WTC11 (cell line): Measurements from ENCODE around the gene MSANTD2.

Source experiments
- CREM ChIP-seq: sonication (generic); formaldehyde crosslinking; IDR thresholded peaks from 2 replicates; pipeline ENCODE4 v1.8.1; 2022; ENCODE audit warnings: mild to moderate bottlenecking, missing genetic modification reagents, moderate library complexity
- ETV6 ChIP-seq: sonication (generic); formaldehyde crosslinking; IDR thresholded peaks from 2 replicates; pipeline ENCODE4 v1.8.1; 2022; ENCODE audit warnings: mild to moderate bottlenecking, missing genetic modification reagents
- IRF2 ChIP-seq: sonication (generic); formaldehyde crosslinking; IDR thresholded peaks from 2 replicates; pipeline ENCODE4 v1.8.0; 2022; ENCODE audit warnings: low read depth, missing genetic modification reagents, borderline replicate concordance
- MXD4 ChIP-seq: fragments of 250-450 bp; sonication (Bioruptor Pico); IDR thresholded peaks from 2 replicates; pipeline ENCODE4 v1.8.0; 2021; ENCODE audit warnings: mild to moderate bottlenecking, moderate library complexity, borderline replicate concordance
- NR3C1 ChIP-seq: sonication (generic); formaldehyde crosslinking; conservative IDR thresholded peaks from 2 replicates; pipeline ENCODE4 v1.8.1; 2023; ENCODE audit warnings: low read depth, mild to moderate bottlenecking, missing genetic modification reagents
- SMAD3 ChIP-seq: sonication (generic); formaldehyde crosslinking; IDR thresholded peaks from 2 replicates; pipeline ENCODE4 v1.8.0; 2022; ENCODE audit warnings: missing genetic modification reagents, mild to moderate bottlenecking, borderline replicate concordance
- TEAD4 ChIP-seq: sonication (generic); formaldehyde crosslinking; IDR thresholded peaks from 2 replicates; pipeline ENCODE4 v1.8.0; 2022; ENCODE audit warnings: mild to moderate bottlenecking, missing genetic modification reagents
- ZNF416 ChIP-seq: fragments of 250-450 bp; sonication (Bioruptor Pico); IDR thresholded peaks from 2 replicates; pipeline ENCODE4 v1.9.0; 2021; ENCODE audit warnings: mild to moderate bottlenecking, inconsistent platforms
- TF ChIP-seq, protein P1 (sequence below): fragments of 200-600 bp; IDR thresholded peaks from 2 replicates; pipeline ENCODE4 v1.8.0; 2022; ENCODE audit warnings: antibody characterized with exemption
- TF ChIP-seq, protein P2 (sequence below): sonication (generic); formaldehyde crosslinking; conservative IDR thresholded peaks from 2 replicates; pipeline ENCODE4 v1.8.1; 2023; ENCODE audit warnings: mild to moderate bottlenecking, low read depth, missing genetic modification reagents, moderate library complexity
- TF ChIP-seq, protein P3 (sequence below): sonication (generic); formaldehyde crosslinking; IDR thresholded peaks from 2 replicates; pipeline ENCODE4 v1.8.0; 2022; ENCODE audit warnings: missing genetic modification reagents

DNA sequence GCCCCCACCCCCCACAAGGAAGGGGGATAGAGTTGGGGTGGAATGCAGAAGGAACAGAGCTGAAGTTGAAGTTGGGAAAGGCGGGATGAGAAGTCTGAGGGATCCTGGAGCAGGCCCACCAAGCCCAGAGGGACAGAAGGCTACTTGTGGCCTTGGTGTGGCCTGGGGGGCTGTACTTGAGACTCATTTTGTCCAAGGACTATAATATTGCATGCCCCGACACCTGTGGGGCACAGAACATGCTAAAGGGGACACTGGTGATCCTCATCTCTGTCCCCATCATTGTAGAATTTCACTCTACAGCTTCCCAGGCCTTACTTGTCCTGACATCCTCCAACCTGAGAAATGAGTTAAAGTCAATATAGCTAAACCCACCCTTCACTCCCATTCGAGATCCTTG lies 39.4 kb downstream of the MSANTD2 start:
- no peak for TF ChIP-seq IRF2 (CRISPR knock-in tag)
- TF ChIP-seq, protein P1, sequence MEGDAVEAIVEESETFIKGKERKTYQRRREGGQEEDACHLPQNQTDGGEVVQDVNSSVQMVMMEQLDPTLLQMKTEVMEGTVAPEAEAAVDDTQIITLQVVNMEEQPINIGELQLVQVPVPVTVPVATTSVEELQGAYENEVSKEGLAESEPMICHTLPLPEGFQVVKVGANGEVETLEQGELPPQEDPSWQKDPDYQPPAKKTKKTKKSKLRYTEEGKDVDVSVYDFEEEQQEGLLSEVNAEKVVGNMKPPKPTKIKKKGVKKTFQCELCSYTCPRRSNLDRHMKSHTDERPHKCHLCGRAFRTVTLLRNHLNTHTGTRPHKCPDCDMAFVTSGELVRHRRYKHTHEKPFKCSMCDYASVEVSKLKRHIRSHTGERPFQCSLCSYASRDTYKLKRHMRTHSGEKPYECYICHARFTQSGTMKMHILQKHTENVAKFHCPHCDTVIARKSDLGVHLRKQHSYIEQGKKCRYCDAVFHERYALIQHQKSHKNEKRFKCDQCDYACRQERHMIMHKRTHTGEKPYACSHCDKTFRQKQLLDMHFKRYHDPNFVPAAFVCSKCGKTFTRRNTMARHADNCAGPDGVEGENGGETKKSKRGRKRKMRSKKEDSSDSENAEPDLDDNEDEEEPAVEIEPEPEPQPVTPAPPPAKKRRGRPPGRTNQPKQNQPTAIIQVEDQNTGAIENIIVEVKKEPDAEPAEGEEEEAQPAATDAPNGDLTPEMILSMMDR = no peak
- no peak for TF ChIP-seq ETV6
- TF ChIP-seq SMAD3 (CRISPR knock-in tag) = no peak
- TF ChIP-seq NR3C1 (CRISPR knock-in tag) = no peak
- TF ChIP-seq ZNF416 (CRISPR knock-in tag) = no peak
- TF ChIP-seq TEAD4 (CRISPR knock-in tag) = no peak
- TF ChIP-seq, protein P2, sequence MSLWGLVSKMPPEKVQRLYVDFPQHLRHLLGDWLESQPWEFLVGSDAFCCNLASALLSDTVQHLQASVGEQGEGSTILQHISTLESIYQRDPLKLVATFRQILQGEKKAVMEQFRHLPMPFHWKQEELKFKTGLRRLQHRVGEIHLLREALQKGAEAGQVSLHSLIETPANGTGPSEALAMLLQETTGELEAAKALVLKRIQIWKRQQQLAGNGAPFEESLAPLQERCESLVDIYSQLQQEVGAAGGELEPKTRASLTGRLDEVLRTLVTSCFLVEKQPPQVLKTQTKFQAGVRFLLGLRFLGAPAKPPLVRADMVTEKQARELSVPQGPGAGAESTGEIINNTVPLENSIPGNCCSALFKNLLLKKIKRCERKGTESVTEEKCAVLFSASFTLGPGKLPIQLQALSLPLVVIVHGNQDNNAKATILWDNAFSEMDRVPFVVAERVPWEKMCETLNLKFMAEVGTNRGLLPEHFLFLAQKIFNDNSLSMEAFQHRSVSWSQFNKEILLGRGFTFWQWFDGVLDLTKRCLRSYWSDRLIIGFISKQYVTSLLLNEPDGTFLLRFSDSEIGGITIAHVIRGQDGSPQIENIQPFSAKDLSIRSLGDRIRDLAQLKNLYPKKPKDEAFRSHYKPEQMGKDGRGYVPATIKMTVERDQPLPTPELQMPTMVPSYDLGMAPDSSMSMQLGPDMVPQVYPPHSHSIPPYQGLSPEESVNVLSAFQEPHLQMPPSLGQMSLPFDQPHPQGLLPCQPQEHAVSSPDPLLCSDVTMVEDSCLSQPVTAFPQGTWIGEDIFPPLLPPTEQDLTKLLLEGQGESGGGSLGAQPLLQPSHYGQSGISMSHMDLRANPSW = no peak
- no peak for TF ChIP-seq MXD4 (CRISPR knock-in tag)
- TF ChIP-seq, protein P3, sequence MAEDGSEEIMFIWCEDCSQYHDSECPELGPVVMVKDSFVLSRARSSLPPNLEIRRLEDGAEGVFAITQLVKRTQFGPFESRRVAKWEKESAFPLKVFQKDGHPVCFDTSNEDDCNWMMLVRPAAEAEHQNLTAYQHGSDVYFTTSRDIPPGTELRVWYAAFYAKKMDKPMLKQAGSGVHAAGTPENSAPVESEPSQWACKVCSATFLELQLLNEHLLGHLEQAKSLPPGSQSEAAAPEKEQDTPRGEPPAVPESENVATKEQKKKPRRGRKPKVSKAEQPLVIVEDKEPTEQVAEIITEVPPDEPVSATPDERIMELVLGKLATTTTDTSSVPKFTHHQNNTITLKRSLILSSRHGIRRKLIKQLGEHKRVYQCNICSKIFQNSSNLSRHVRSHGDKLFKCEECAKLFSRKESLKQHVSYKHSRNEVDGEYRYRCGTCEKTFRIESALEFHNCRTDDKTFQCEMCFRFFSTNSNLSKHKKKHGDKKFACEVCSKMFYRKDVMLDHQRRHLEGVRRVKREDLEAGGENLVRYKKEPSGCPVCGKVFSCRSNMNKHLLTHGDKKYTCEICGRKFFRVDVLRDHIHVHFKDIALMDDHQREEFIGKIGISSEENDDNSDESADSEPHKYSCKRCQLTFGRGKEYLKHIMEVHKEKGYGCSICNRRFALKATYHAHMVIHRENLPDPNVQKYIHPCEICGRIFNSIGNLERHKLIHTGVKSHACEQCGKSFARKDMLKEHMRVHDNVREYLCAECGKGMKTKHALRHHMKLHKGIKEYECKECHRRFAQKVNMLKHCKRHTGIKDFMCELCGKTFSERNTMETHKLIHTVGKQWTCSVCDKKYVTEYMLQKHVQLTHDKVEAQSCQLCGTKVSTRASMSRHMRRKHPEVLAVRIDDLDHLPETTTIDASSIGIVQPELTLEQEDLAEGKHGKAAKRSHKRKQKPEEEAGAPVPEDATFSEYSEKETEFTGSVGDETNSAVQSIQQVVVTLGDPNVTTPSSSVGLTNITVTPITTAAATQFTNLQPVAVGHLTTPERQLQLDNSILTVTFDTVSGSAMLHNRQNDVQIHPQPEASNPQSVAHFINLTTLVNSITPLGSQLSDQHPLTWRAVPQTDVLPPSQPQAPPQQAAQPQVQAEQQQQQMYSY (CRISPR knock-in tag) = no peak
- TF ChIP-seq CREM (CRISPR knock-in tag) = no peak
